Ishikawa (cell line): ENCODE results near the gene SEMA6A.

ENCODE experiments used
- CEBPB ChIP-seq: IDR thresholded peaks from 2 replicates; pipeline ENCODE4 v1.6.1; 2012
- CREB1 ChIP-seq: IDR thresholded peaks from 2 replicates; pipeline ENCODE4 v1.6.1; 2012; ENCODE audit warnings: low read depth
- EGR1 ChIP-seq: IDR thresholded peaks from 2 replicates; pipeline ENCODE4 v1.6.1; 2012
- EP300 ChIP-seq: IDR thresholded peaks from 2 replicates; pipeline ENCODE4 v1.6.1; 2012; ENCODE audit warnings: borderline replicate concordance
- FOXM1 ChIP-seq: IDR thresholded peaks from 2 replicates; pipeline ENCODE4 v1.6.1; 2012; ENCODE audit warnings: low read depth, borderline replicate concordance
- NFIC ChIP-seq: IDR thresholded peaks from 2 replicates; pipeline ENCODE4 v1.6.1; 2012
- RAD21 ChIP-seq: IDR thresholded peaks from 2 replicates; pipeline ENCODE4 v1.6.1; 2012; ENCODE audit warnings: low read depth
- TAF1 ChIP-seq: IDR thresholded peaks from 2 replicates; pipeline ENCODE4 v1.6.1; 2012; ENCODE audit warnings: low read depth, mild to moderate bottlenecking
- TEAD4 ChIP-seq: IDR thresholded peaks from 2 replicates; pipeline ENCODE4 v1.6.1; 2012
- YY1 ChIP-seq: IDR thresholded peaks from 2 replicates; pipeline ENCODE4 v1.6.1; 2012; ENCODE audit warnings: low read depth
- ZBTB7A ChIP-seq: IDR thresholded peaks from 2 replicates; pipeline ENCODE4 v1.6.1; 2012; ENCODE audit warnings: low read depth
- TF ChIP-seq, protein P1 (sequence below): IDR thresholded peaks from 2 replicates; pipeline ENCODE4 v1.6.1; 2012
- TF ChIP-seq, protein P2 (sequence below): IDR thresholded peaks from 2 replicates; pipeline ENCODE4 v1.6.1; 2012
- TF ChIP-seq, protein P3 (sequence below): IDR thresholded peaks from 2 replicates; pipeline ENCODE4 v1.6.1; 2012; ENCODE audit warnings: low read depth, mild to moderate bottlenecking

DNA sequence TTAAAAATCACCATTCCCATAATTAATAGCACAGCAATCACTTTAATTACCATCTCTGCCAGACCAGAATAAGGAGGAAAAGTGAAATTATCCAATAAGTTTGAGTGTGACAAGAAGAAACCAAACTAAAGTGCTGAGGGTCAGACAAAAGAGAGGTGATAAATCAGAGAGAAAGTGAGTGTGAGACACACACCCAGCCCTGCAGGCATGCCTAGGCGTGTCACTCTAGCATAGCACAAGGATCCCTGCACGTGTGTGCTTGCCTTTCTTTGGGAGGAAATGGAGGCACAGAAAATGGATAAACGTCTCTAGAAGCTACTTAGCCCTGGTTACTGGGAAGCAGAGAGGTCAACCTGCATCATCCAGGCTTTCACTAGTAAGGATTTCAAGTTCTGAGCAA lies 56.2 kb downstream of the SEMA6A start:
- TF ChIP-seq, protein P1, sequence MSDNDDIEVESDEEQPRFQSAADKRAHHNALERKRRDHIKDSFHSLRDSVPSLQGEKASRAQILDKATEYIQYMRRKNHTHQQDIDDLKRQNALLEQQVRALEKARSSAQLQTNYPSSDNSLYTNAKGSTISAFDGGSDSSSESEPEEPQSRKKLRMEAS = no peak
- TF ChIP-seq EGR1 = no peak
- no peak for TF ChIP-seq TAF1
- TF ChIP-seq NFIC = no peak
- TF ChIP-seq TEAD4 = no peak
- TF ChIP-seq CREB1 = no peak
- TF ChIP-seq EP300 = no peak
- TF ChIP-seq, protein P2, sequence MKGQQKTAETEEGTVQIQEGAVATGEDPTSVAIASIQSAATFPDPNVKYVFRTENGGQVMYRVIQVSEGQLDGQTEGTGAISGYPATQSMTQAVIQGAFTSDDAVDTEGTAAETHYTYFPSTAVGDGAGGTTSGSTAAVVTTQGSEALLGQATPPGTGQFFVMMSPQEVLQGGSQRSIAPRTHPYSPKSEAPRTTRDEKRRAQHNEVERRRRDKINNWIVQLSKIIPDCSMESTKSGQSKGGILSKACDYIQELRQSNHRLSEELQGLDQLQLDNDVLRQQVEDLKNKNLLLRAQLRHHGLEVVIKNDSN = no peak
- TF ChIP-seq, protein P3, sequence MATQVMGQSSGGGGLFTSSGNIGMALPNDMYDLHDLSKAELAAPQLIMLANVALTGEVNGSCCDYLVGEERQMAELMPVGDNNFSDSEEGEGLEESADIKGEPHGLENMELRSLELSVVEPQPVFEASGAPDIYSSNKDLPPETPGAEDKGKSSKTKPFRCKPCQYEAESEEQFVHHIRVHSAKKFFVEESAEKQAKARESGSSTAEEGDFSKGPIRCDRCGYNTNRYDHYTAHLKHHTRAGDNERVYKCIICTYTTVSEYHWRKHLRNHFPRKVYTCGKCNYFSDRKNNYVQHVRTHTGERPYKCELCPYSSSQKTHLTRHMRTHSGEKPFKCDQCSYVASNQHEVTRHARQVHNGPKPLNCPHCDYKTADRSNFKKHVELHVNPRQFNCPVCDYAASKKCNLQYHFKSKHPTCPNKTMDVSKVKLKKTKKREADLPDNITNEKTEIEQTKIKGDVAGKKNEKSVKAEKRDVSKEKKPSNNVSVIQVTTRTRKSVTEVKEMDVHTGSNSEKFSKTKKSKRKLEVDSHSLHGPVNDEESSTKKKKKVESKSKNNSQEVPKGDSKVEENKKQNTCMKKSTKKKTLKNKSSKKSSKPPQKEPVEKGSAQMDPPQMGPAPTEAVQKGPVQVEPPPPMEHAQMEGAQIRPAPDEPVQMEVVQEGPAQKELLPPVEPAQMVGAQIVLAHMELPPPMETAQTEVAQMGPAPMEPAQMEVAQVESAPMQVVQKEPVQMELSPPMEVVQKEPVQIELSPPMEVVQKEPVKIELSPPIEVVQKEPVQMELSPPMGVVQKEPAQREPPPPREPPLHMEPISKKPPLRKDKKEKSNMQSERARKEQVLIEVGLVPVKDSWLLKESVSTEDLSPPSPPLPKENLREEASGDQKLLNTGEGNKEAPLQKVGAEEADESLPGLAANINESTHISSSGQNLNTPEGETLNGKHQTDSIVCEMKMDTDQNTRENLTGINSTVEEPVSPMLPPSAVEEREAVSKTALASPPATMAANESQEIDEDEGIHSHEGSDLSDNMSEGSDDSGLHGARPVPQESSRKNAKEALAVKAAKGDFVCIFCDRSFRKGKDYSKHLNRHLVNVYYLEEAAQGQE = no peak
- TF ChIP-seq RAD21 = no peak
- no peak for TF ChIP-seq YY1
- TF ChIP-seq CEBPB = no peak
- TF ChIP-seq ZBTB7A = no peak
- TF ChIP-seq FOXM1 = no peak
